Stimulated activated CD4-positive, alpha-beta T cell treated with anti-CD3 and anti-CD28 coated beads, Interleukin-2, amount 100 ng/mL, for 48 hours (primary cell): ENCODE measurements around the gene RELN.
"Not testable (repeated sequence)": the region's sequence is repeated elsewhere in the genome, so short reads cannot be mapped to it uniquely, and the experiment has no call there.

Experiments
- DNase-seq, 2 donors: peaks; one replicate each; pipeline ENCODE4 v3.0.0-alpha.2; 2020

Gene RELN

GRCh38 chr7:103989200-103989784 lies at the start of gene RELN:
Gene RELN, minus strand, starts transcription at chr7:103989658. Its CDS starts 302 bp downstream, at chr7:103989356.
- peak in 1 of 2 donors; percentile 11 for DNase-seq

- no peak for DNase-seq
Observed at GRCh38 chr7:104038136-104038535, 48.7 kb upstream of the RELN start.

- DNase-seq = not testable (repeated sequence)
Observed at GRCh38 chr7:104036889-104037288, 47.4 kb upstream of the RELN start.

- no peak for DNase-seq
Observed at GRCh38 chr7:104035351-104035750, 45.9 kb upstream of the RELN start.

- DNase-seq = no peak
Observed at GRCh38 chr7:104034679-104035078, 45.2 kb upstream of the RELN start.

- DNase-seq = no peak
Observed at GRCh38 chr7:104033837-104034236, 44.4 kb upstream of the RELN start.

- DNase-seq = no peak
Observed at GRCh38 chr7:104032486-104032885, 43.0 kb upstream of the RELN start.

GRCh38 chr7:104029765-104030164 lies 40.3 kb upstream of the RELN start:
- DNase-seq = no peak

GRCh38 chr7:104024632-104025031 lies 35.2 kb upstream of the RELN start:
- DNase-seq = no peak

GRCh38 chr7:104023100-104023499 lies 33.6 kb upstream of the RELN start:
- no peak for DNase-seq

- no peak for DNase-seq
Observed at GRCh38 chr7:104018425-104018824, 29.0 kb upstream of the RELN start.

- DNase-seq = no peak
Observed at GRCh38 chr7:104017001-104017400, 27.5 kb upstream of the RELN start.

- no peak for DNase-seq
Observed at GRCh38 chr7:104012835-104013234, 23.4 kb upstream of the RELN start.

GRCh38 chr7:104011829-104012228 lies 22.4 kb upstream of the RELN start:
- no peak for DNase-seq

- no peak for DNase-seq
Observed at GRCh38 chr7:104010052-104010909, 20.8 kb upstream of the RELN start.

- no peak for DNase-seq
Observed at GRCh38 chr7:104008107-104008506, 18.6 kb upstream of the RELN start.

- no peak for DNase-seq
Observed at GRCh38 chr7:104007614-104008013, 18.2 kb upstream of the RELN start.

- DNase-seq = no peak
Observed at GRCh38 chr7:104005197-104005596, 15.7 kb upstream of the RELN start.

GRCh38 chr7:103996639-103997038 lies 7.2 kb upstream of the RELN start:
- no peak for DNase-seq

- DNase-seq = no peak
Observed at GRCh38 chr7:103996017-103996551, 6.6 kb upstream of the RELN start.

- no peak for DNase-seq
Observed at GRCh38 chr7:103995554-103995953, 6.1 kb upstream of the RELN start.

- DNase-seq = no peak
Observed at GRCh38 chr7:103993551-103993950, 4.1 kb upstream of the RELN start.

- no peak for DNase-seq
Observed at GRCh38 chr7:103991406-103991805, 1.9 kb upstream of the RELN start.

- no peak for DNase-seq
Observed at GRCh38 chr7:103990991-103991390, 1.5 kb upstream of the RELN start.
